ENCODE results near the gene KCNQ1. TPM values are rescaled to one million over a fixed set of nuclear protein-coding genes. Genes with fewer than 3 reads are reported as not detected.

The KCNQ1 gene
- total RNA-seq, 3 donors from 2014 or later, result 3.6 to 6.2 (median 5.1) TPM

DNA sequence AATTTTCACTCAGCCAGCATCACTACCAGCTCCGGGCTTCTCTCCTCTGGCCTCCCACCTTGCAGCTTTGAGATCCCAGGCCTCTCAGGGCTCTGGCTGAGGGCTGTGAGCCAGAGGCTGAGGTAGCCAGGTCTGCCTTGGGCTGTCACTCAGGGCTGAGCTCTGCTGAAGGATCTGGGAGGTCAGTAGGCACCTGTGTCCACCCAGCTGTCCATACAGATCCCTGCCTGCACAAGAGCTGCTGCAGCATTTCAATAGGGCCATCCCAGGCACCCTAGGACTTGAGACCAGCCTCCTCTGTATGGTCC, 242.4 kb downstream of the KCNQ1 start:
- Histone ChIP-seq H3K27ac (peak overlapping the region in 1 of 2 donors; percentile 27), H3K4me1 (no peaks in the 10 kb centered on the region), H3K4me3 (no peak overlapping the region), H3K36me3 (no peaks in the 10 kb centered on the region), H3K9me3 (no peaks in the 10 kb centered on the region), H3K27me3 (no peaks in the 10 kb centered on the region)
- TF ChIP-seq, protein P1, sequence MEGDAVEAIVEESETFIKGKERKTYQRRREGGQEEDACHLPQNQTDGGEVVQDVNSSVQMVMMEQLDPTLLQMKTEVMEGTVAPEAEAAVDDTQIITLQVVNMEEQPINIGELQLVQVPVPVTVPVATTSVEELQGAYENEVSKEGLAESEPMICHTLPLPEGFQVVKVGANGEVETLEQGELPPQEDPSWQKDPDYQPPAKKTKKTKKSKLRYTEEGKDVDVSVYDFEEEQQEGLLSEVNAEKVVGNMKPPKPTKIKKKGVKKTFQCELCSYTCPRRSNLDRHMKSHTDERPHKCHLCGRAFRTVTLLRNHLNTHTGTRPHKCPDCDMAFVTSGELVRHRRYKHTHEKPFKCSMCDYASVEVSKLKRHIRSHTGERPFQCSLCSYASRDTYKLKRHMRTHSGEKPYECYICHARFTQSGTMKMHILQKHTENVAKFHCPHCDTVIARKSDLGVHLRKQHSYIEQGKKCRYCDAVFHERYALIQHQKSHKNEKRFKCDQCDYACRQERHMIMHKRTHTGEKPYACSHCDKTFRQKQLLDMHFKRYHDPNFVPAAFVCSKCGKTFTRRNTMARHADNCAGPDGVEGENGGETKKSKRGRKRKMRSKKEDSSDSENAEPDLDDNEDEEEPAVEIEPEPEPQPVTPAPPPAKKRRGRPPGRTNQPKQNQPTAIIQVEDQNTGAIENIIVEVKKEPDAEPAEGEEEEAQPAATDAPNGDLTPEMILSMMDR (IDR thresholded peaks at IDR 0.05), result no peak
- TF ChIP-seq POLR2AphosphoS5 (IDR thresholded peaks at IDR 0.05), result no peak
- TF ChIP-seq POLR2A (IDR thresholded peaks at IDR 0.05), result no peak
- peak in 1 of 2 donors; percentile 20 for DNase-seq (ENCODE audit: low spot score in 2 of 2)
- intact Hi-C loops (cut with DNase I; ENCODE audit: low total_unique reads), result no loop called here

DNA sequence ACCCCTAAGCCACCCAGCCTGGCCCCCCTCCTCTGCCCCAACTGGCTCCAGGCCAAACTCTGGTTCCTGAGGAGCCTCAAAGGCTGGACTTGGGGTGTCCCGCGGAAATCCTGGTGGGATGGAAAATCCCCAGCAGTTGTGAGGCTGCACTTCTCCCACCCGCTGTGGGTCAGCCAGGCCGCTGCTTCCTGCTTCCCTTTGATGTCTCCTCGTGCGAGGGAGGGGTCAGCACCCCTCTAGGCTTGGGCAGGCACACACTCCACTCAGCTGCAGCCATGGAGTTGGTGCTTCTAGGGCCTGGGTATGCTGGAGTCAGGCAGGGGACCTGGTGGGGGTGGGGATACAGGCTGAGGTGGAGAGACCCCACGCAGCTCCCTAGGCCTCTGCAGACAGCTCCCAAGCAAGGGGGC, 243.0 kb downstream of the KCNQ1 start:
- TF ChIP-seq, protein P1 (IDR thresholded peaks at IDR 0.05), result no peak
- no peak for TF ChIP-seq POLR2AphosphoS5 (IDR thresholded peaks at IDR 0.05)
- TF ChIP-seq POLR2A (IDR thresholded peaks at IDR 0.05), result no peak
- no peak overlapping the region for H3K4me3 ChIP-seq
- intact Hi-C loops (cut with DNase I; ENCODE audit: low total_unique reads), result no loop called here
- peak overlapping the region in 1 of 2 donors; percentile 27 for H3K27ac ChIP-seq
- H3K27me3 ChIP-seq, result no peaks in the 10 kb centered on the region
- H3K36me3 ChIP-seq, result no peaks in the 10 kb centered on the region
- H3K4me1 ChIP-seq, result no peaks in the 10 kb centered on the region
- DNase-seq (ENCODE audit: low spot score in 2 of 2), result peak in 1 of 2 donors; percentile 49
- no peaks in the 10 kb centered on the region for H3K9me3 ChIP-seq

DNA sequence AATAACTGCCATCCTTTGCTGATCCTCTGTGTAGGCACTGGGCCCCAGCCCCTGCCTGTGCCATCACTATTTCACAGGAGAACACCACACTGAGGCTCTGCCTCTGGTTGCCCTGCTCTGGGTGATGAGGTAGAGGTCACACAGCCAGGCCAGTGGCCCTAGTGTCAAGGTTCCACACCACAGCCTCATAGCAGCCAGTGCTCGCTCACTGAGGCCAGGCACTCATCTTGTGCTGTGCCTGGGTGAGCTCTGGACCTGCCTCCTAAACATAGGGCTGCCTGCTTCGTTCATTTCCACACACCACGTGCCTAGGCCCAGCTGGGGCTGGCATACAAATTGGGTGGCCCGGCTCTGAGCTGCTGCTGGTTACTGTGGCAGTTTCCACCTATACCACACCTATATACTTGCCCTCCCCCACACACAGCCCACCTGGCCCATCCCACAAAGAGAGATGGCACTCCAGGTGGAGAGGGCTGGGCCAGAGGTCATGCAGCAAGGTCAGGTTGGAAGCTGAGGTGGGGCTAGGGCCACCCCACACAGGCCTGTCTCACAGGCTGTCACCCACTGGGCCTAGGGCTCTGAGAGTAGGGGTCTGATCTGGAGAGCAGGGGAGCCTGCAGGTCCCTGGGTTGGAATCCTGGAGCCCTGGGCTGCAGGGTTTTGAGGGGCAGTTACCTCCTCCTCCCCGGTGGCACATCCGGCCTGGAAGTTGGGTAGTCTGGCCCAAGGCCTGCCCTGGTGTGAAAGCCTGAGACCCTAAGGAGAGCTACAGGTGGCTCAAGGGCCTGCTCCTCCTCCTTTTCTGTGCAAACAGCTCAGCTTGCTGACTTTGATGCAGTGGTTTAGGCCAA, 243.8 kb downstream of the KCNQ1 start:
- no peaks in the 10 kb centered on the region for H3K4me1 ChIP-seq
- no peak overlapping the region for H3K27ac ChIP-seq
- H3K27me3 ChIP-seq, result no peaks in the 10 kb centered on the region
- no peaks in the 10 kb centered on the region for H3K9me3 ChIP-seq
- peak in 1 of 2 donors; percentile 37 for DNase-seq (ENCODE audit: low spot score in 2 of 2)
- H3K4me3 ChIP-seq, result no peak overlapping the region
- intact Hi-C loops (cut with DNase I; ENCODE audit: low total_unique reads), result no loop called here
- TF ChIP-seq, protein P1 (IDR thresholded peaks at IDR 0.05), result no peak
- no peak for TF ChIP-seq POLR2A (IDR thresholded peaks at IDR 0.05)
- no peak for TF ChIP-seq POLR2AphosphoS5 (IDR thresholded peaks at IDR 0.05)
- H3K36me3 ChIP-seq, result no peaks in the 10 kb centered on the region

DNA sequence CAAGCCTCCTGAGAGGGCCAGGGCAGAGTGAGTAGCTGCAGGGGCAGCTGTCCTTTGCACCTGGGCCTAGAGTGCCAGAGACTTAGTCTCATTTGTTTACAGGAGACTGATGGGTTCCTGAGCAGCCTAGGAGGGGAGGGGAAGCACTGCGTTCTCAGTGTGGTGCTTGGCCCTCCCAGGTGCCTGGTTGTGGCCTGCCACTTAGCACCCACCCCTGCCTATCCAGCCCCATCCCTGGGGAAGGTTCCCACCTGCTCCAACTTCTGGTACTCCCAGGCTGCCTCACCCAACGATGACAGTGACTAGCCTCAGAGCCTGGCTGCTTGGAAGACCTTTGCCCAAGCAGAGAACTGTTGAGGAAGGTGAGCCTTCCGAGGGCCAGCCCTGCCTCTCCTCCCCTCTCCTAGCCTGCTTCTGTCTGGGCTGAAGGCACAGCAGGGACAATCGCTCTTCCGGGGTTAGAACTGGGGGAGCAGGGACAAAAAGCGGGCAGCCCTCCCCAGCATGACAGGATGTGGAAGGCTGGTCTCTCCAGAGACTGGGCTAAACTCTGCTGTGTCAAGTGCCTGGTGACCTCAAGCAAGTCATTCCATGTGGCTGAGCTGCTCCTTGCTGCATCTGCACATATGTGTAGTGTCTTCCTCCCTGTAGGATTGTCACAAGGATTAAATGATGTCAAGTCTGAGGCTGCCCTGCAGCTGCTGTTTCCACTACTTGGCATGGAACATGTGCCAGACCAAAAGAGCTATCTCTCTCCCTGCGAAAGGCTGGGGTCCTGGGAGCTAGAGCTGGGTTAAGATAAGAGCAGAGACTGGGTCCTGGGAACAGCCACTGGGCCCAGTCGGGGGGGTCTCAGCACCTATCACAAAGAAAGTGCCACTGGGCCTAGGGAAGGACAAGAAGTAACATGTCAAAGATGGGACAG, 245.1 kb downstream of the KCNQ1 start:
- Histone ChIP-seq H3K4me3 (no peak overlapping the region), H3K9me3 (no peaks in the 10 kb centered on the region), H3K36me3 (no peaks in the 10 kb centered on the region), H3K4me1 (no peaks in the 10 kb centered on the region), H3K27ac (no peak overlapping the region), H3K27me3 (no peaks in the 10 kb centered on the region)
- DNase-seq (ENCODE audit: low spot score in 2 of 2), result peak in 1 of 2 donors; percentile 28
- intact Hi-C loops (cut with DNase I; ENCODE audit: low total_unique reads), result no loop called here
- no peak for TF ChIP-seq POLR2A (IDR thresholded peaks at IDR 0.05)

DNA sequence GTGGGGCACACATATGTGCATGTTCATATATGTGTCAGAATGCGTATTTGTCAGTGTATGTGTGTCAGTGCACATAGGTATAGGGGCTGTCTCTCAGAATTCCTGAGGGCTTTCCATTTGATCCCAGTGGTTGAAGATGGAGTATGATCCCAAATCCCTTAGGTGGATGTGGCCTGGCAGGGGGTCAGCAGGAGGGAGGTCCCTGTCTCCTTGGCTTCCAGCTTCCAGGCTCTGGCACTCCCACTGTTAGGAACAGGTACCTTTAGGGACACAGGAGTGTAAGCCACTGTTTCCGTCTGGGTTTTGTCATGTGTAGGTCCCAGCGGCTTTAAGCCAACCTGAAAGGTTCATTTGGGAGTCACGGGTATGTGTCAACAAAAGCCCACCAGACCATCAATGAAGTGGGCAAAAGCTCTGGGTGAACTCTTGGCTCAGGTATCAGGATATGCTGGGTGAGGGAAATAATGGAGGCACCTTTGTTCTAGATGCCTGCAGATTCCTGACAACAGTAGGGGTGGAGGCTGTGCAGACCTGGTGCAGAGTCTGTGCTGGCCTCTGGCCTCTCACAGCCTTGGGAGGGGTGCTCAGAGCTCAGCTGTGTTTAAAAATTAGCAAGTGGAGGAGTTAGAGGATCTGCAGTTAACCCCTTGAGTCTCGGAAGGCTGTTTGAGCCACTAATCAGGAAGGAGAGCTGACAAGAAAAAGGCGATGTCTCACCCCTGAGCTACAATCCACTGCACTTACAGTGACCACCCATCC, 246.0 kb downstream of the KCNQ1 start:
- no peaks in the 10 kb centered on the region for H3K36me3 ChIP-seq
- TF ChIP-seq, protein P1 (IDR thresholded peaks at IDR 0.05), result no peak
- TF ChIP-seq POLR2AphosphoS5 (IDR thresholded peaks at IDR 0.05) (no peak), POLR2A (IDR thresholded peaks at IDR 0.05) (no peak)
- H3K27ac ChIP-seq, result no peak overlapping the region
- H3K27me3 ChIP-seq, result no peaks in the 10 kb centered on the region
- intact Hi-C loops (cut with DNase I; ENCODE audit: low total_unique reads), result no loop called here
- no peaks in the 10 kb centered on the region for H3K4me1 ChIP-seq
- H3K4me3 ChIP-seq, result no peak overlapping the region
- H3K9me3 ChIP-seq, result no peaks in the 10 kb centered on the region
- peak in 1 of 2 donors; percentile 17 for DNase-seq (ENCODE audit: low spot score in 2 of 2)
